Body of pancreas (tissue), 4 donors: ENCODE results near the gene MTX1.

Source experiments
- CTCF ChIP-seq, 7 experiments: fragments of 450-650 bp in 4 of 7; fragments of 200-600 bp in 3 of 7; sonication (generic) in 3 of 7; IDR thresholded peaks; one replicate each; pipeline ENCODE4 v1.5.1; 2016 to 2019; ENCODE audit warnings: antibody characterized with exemption in 7 of 7
- POLR2A ChIP-seq, 3 donors: fragments of 450-650 bp; IDR thresholded peaks; one replicate each; pipeline ENCODE4 v1.6.1; 2016; ENCODE audit warnings: antibody characterized with exemption in 3 of 3, mild to moderate bottlenecking in 2 of 3

GRCh38 chr1:155254228-155254713 is 45.8 kb downstream of the MTX1 start:
- TF ChIP-seq CTCF (IDR thresholded peaks at IDR 0.05) = no peak
- no peak for TF ChIP-seq POLR2A (IDR thresholded peaks at IDR 0.05)
